ENCODE results near the gene AQP12B. TPM values are rescaled to one million over a fixed set of nuclear protein-coding genes. Genes with fewer than 3 reads are reported as not detected.

The AQP12B gene
- total and polyA plus RNA-seq, 10 of the 15 experiments (the other 5 are each of a cell fraction or from before 2014, with no cell fraction given), result not detected

DNA sequence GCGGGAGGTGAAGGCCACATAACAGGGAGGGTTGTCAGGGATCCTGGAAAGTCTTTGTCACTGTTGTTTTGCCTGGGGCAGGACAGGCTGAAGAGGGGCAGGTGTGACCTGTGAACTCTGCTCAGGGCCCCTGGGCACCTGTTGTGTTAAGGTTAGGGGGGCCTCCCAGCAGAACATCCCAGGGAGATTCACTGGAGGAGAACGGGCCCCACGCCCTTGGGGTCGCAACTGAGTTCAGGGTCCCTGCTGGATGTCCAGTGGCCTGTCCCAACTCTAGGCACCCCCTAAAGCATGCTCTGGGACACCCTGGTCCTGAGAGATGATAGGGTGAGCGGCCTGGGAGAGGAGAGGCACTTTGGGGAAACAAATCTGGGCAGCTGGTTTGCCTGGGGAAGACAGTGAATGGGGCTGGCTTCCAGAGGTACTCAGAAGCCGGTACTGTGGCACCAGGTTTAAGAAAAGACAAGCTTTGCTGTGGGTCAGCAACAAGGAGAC is 34.5 kb downstream of the AQP12B start:
- BruUV-seq (replicated peaks), result no TSS peak

More for the DNA sequence above, 34.5 kb downstream of the AQP12B start:
- ChIA-PET RAD21 (ENCODE audit: unreplicated experiment) (interaction anchor here (0.9 to 1.4 kb wide), 2 partner anchors 61 to 134 kb away, joined by 3 to 5 read pairs; partner anchors contain the start of gene CAPN10), CTCF (interaction anchor here (1.4 kb wide), 2 partner anchors 62 to 95 kb away, joined by 3 read pairs; partner anchors contain the start of gene CAPN10), POLR2A (interaction anchor here (1.0 kb wide), 1 partner anchor 89 kb away, joined by 3 read pairs; no protein-coding TSS in a partner anchor), SMC1A (ENCODE audit: uncharacterized antibody, unreplicated experiment) (interaction anchor here (1.3 to 1.8 kb wide), 2 partner anchors 62 to 134 kb away, joined by 3 to 8 read pairs; partner anchors contain the start of gene CAPN10)
- intact Hi-C loops (cut with micrococcal nuclease; ENCODE audit: unreplicated experiment), result no loop called here
- no peak overlapping the region for H3K27ac ChIP-seq (ENCODE audit: control insufficient read depth, insufficient read depth)
- no peaks in the 10 kb centered on the region for H3K4me1 ChIP-seq (ENCODE audit: control insufficient read depth, insufficient read depth, low read length)
- ATAC-seq (no peak), FAIRE-seq (no peak), DNase-seq (ENCODE audit: low read depth, low spot score) (no peak)
- 59% methylated on average over 6 of the region's 6 CpGs for WGBS (ENCODE audit: insufficient coverage, insufficient replicate concordance, low lambda C conversion rate, missing lambda C conversion rate)
- no peak for TF ChIP-seq NFYA (IDR thresholded peaks at IDR 0.05; ENCODE audit: borderline replicate concordance, low read depth, low read length)
- TF ChIP-seq, protein P1, sequence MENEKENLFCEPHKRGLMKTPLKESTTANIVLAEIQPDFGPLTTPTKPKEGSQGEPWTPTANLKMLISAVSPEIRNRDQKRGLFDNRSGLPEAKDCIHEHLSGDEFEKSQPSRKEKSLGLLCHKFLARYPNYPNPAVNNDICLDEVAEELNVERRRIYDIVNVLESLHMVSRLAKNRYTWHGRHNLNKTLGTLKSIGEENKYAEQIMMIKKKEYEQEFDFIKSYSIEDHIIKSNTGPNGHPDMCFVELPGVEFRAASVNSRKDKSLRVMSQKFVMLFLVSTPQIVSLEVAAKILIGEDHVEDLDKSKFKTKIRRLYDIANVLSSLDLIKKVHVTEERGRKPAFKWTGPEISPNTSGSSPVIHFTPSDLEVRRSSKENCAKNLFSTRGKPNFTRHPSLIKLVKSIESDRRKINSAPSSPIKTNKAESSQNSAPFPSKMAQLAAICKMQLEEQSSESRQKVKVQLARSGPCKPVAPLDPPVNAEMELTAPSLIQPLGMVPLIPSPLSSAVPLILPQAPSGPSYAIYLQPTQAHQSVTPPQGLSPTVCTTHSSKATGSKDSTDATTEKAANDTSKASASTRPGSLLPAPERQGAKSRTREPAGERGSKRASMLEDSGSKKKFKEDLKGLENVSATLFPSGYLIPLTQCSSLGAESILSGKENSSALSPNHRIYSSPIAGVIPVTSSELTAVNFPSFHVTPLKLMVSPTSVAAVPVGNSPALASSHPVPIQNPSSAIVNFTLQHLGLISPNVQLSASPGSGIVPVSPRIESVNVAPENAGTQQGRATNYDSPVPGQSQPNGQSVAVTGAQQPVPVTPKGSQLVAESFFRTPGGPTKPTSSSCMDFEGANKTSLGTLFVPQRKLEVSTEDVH (IDR thresholded peaks at IDR 0.05; ENCODE audit: low read depth, partially characterized antibody), result no peak
- TF ChIP-seq HDAC6 (IDR thresholded peaks at IDR 0.05; ENCODE audit: unreplicated experiment), result no peak
- TF ChIP-seq ZNF24 (IDR thresholded peaks at IDR 0.05), result no peak
- TF ChIP-seq, protein P2, sequence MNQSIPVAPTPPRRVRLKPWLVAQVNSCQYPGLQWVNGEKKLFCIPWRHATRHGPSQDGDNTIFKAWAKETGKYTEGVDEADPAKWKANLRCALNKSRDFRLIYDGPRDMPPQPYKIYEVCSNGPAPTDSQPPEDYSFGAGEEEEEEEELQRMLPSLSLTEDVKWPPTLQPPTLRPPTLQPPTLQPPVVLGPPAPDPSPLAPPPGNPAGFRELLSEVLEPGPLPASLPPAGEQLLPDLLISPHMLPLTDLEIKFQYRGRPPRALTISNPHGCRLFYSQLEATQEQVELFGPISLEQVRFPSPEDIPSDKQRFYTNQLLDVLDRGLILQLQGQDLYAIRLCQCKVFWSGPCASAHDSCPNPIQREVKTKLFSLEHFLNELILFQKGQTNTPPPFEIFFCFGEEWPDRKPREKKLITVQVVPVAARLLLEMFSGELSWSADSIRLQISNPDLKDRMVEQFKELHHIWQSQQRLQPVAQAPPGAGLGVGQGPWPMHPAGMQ (IDR thresholded peaks at IDR 0.05; ENCODE audit: borderline replicate concordance), result no peak
- TF ChIP-seq CHD2 (IDR thresholded peaks at IDR 0.05; ENCODE audit: borderline replicate concordance, low read depth, low read length), result no peak
- TF ChIP-seq YBX1 (IDR thresholded peaks at IDR 0.05), result no peak
- no peak for TF ChIP-seq POU2F2 (IDR thresholded peaks at IDR 0.05; ENCODE audit: borderline replicate concordance, low read depth, low read length)
- TF ChIP-seq SUPT20H (IDR thresholded peaks at IDR 0.05; ENCODE audit: borderline replicate concordance, control insufficient read depth, low read depth, low read length), result no peak
- TF ChIP-seq PML (IDR thresholded peaks at IDR 0.05; ENCODE audit: low read length), result no peak
- TF ChIP-seq JUNB (IDR thresholded peaks at IDR 0.05), result no peak
- no peak for TF ChIP-seq NR2C1 (IDR thresholded peaks at IDR 0.05)
- TF ChIP-seq EGR1 (IDR thresholded peaks at IDR 0.05; ENCODE audit: borderline replicate concordance in 1 of 2, low read depth in 2 of 2, low read length in 2 of 2), result no peak
- no peak for TF ChIP-seq SMAD1 (IDR thresholded peaks at IDR 0.05; ENCODE audit: low read depth, partially characterized antibody)
- no peak for TF ChIP-seq RBBP5 (conservative IDR thresholded peaks at IDR 0.05)
- H3K4me2 ChIP-seq (ENCODE audit: control insufficient read depth, insufficient read depth), result no peak overlapping the region
- no peak overlapping the region for H3K9ac ChIP-seq (ENCODE audit: control insufficient read depth, insufficient read depth, low read length)
- H2AFZ ChIP-seq (ENCODE audit: control insufficient read depth, low read depth, low read length), result no peak overlapping the region
- in situ Hi-C loops (cut with MboI), result no loop called here
- no peaks in the 10 kb centered on the region for H3K36me3 ChIP-seq (ENCODE audit: control insufficient read depth in 2 of 2, insufficient read depth in 2 of 2, low read length in 1 of 2)
- peaks cover 8% of the 10 kb centered on the region for H3K9me3 ChIP-seq (replicated peaks; ENCODE audit: control insufficient read depth, insufficient read depth, low read length)
- no peaks in the 10 kb centered on the region for H3K79me2 ChIP-seq (ENCODE audit: control insufficient read depth, insufficient read depth, low read length)
- no peaks in the 10 kb centered on the region for H4K20me1 ChIP-seq (ENCODE audit: control insufficient read depth, insufficient read depth)
- H3K4me3 ChIP-seq, result no peak overlapping the region
- H3K27me3 ChIP-seq (replicated peaks in 1 of 2; ENCODE audit: control insufficient read depth in 2 of 2, insufficient read depth in 2 of 2, low read length in 1 of 2), result peaks cover 0 to 7% of the 10 kb centered on the region in 2 experiments
